VCaP (cell line): ENCODE data around the gene PLPP6.

ENCODE experiments used
- H3K27ac ChIP-seq: fragments of 450-650 bp; 2 replicates; pipeline ENCODE4 v1.5.1; 2017
- CTCF ChIP-seq: fragments of 450-650 bp; conservative IDR thresholded peaks from 2 replicates; pipeline ENCODE4 v1.5.1; 2017; ENCODE audit warnings: mild to moderate bottlenecking, moderate library complexity

PLPP6 gene

GRCh38 chr9:4662108-4662988 is at the start of gene PLPP6:
PLPP6 (plus strand) TSS chr9:4662294; CDS start chr9:4662376, 82 bp downstream.
- peak; percentile 81 for TF ChIP-seq CTCF
- H3K27ac ChIP-seq: peak within 1 kb of the TSS; percentile 95

DNA sequence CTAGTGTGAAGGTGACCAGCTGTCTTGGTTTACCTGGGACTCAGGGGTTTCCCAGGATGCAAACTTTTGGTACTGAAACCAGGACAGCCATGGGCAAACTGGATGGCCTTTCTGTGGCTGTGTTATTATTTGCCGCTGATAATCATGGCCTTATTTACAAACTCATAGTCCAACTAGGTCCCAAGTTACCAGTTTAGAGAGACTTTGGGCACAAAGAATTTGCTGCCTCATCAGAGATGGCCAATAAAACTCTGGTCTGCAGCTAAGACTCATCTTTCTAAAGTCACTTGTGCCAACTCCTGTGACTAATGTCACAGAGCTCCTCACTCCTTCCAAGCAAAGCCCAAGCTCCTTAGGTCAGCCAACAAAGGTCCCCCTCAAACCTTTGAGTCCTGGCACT is 47.5 kb upstream of the PLPP6 start:
- no peak for TF ChIP-seq CTCF
- H3K27ac ChIP-seq: no peak overlapping the region

DNA sequence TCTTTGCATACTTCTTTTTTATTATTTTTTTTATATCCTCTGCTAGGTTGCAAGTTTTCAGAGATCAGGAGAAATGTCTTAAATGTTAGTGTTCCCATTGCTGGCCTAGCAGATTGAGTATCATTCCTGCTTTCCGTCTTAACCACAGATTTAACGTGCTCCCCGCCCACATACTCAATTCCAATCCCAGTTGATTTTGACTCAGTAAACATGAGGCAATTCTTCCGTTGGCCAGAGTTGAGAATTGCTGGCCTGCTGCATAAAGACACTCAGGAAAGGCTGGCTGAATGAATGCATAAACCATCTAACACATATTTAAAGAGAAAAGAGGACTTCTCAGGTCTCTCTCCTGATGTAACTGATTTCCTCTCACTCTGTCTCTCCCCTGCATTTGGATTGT is 46.8 kb upstream of the PLPP6 start:
- TF ChIP-seq CTCF: no peak
- H3K27ac ChIP-seq: no peak overlapping the region

DNA sequence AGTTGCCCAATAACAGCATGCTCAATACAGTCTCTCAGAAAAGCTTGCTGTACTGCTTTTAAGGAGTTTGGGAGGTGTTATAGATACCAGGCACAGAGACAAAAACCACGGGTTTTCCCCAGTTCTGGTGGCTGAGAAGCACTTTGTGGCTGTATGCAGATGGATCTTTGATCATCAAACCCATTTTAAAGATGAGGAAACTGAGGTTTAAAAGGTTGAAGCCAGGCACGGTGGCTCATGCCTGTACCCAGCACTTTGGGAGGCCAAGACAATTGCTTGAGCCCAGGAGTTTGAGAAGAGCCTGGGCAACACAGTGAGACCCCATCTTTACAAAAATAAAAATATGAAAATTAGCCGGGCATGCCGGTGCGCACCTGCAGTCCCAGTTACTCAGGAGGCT is 46.3 kb upstream of the PLPP6 start:
- TF ChIP-seq CTCF: no peak
- no peak overlapping the region for H3K27ac ChIP-seq

GRCh38 chr9:4617752-4618151 is 44.3 kb upstream of the PLPP6 start:
- no peak for TF ChIP-seq CTCF

DNA sequence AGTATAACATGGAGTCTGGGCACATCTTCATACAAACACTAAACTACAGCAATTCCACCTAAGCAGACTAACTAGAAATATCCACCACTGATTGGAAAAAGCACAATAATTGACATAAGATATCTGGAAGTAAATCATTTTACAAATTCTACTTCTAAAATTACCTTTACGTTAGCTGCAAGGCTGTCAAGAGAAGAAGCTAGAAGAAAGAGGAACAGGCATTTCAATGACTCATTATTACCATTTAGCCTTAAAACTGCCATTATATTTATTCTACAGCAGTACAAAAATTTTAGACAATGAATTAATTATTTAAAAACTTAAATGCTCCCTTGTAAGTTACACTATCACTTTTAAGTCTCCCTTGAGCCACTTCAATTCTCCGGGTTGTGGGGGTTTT is 43.4 kb upstream of the PLPP6 start:
- H3K27ac ChIP-seq: no peak overlapping the region
- TF ChIP-seq CTCF: no peak

More at GRCh38 chr9:4617752-4618151, 44.3 kb upstream of the PLPP6 start:
- H3K27ac ChIP-seq: no peak overlapping the region

DNA sequence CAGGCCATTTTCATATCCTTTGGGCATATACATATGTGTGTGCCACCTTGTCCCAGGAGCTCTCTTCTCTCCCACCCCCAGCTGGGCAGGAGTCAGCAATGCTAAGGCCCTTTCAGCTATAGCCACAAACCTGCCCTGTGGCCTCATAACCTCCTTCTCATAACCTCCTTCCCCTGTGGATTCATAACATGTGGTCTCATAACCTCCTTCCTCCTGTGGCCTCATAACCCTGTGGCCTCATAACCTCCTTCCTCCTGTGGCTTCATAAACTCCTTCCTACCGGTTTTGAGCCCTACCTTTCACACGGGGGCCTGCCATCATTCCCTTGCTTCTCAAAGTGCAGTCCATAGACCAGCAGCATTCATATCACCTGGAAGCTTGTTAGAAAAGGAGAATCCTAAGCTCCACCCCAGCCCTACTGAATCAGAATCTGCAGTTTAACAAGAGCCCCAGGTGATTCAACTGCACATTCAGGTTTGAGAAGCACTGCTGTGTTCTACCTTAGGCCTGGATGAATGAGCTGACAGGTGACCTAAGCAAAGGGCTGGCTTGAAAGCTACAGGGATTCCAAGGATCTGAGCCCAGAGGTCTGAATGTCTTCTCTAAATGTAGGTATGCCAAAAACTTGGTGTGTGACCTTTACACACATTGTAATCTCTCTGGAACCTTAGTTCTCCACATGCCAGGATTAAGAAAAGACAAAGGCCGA is 41.9 kb upstream of the PLPP6 start:
- no peak for TF ChIP-seq CTCF
- H3K27ac ChIP-seq: no peak overlapping the region
